HG02588 (cell line): ENCODE measurements around the gene GALNT10.

Experiments
- ATAC-seq: cut with Tn5 transposase; IDR thresholded peaks from one replicate; pipeline ENCODE4 v1.9.1; 2021; ENCODE audit warnings: mild to moderate bottlenecking, moderate library complexity; ENCODE audit not compliant: unreplicated experiment

GALNT10 gene

DNA sequence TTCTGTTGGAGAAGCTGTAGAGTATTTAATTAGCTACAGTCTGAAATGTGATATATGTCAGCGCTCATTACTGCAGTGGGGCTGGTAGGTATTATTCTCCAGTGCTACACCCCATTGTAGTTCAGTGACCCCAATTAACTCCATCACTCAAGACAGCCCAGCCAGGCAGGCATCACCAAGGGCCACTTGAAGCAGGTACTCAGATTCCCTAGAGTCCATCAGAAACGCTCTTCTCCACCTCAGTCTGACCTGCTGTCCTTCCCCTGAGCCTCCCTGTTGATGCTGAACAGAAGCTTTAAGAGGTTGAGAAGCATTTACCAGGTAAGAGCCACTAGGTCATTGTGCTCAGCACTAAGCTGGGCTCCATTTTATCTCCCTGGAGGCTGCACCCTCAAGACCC, 71.8 kb downstream of the GALNT10 start:
- no peak for ATAC-seq

DNA sequence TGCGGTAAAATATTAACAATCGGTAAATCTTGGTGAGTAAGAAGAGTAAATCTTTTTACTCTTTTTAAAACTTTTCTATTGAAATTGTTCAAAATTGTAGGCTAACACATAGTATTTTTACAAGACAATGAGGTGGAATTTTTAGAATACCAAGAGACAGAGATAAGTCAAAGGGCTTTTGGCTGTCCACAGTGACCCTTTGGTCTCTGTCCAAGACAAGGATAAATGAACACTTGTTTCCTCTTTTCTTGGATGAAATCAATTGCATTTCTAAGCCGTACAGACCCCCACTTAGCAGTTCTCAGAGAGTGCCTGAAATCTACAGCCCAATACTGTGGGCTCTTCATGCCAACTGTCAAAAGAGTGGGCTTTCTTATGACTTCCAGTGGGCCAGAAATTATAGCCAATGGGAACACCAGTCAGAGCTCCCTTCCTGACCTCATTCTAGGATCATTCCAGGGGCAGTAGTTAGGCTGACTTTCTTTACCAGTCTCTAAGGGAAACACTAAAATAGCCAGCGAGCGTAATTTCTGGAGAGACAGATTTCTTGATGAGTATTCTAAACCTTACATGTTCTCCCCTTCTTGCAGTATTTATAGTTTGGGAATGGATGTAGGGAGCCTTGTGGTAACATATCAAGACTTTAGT, 74.1 kb downstream of the GALNT10 start:
- ATAC-seq = no peak

DNA sequence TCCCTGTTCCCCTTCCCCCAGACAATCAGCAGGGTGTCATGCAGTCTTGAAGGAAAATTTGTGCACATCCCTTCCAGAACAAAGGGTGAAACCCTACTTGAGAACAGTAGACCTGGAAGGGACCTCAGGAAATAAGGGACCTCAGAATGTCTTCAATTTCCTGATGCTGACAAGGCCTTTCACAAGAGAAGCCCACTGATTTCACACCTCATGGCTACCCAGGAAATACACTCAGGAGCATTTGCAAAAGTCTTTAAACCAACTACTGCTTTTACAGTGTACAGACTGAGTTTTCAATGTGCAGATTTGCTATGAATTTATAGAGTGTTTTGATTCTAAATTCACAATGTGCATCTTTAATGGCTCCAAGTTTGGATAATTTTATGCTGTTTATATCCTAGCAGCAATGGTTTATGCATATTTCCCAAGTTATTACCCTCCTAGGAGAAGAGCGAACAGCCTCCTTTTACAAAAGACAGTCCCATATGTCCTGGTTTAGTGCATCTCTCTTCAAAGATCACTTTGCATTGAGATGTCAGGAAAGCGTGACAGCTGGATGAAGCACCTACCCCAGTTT, 74.8 kb downstream of the GALNT10 start:
- ATAC-seq = no peak

DNA sequence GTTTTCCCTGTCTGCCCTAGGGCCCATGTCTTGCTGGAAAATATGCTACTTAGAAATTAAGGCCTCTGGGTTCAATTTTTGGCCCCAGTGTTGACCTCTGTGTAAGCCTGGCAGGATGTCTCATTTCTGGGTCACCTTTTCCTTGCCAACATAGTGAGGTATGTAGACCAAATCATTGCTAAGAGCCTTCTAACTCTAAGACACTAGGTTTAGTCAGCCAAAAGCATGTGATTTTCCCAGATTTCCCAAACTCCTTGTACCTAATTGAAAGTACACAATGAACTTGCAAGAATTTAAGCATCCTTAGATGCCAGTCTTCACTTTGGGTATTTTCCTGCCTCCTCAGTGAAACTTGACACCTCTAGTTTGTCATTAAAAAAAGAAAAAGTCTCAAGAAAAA, 77.0 kb downstream of the GALNT10 start:
- no peak for ATAC-seq

DNA sequence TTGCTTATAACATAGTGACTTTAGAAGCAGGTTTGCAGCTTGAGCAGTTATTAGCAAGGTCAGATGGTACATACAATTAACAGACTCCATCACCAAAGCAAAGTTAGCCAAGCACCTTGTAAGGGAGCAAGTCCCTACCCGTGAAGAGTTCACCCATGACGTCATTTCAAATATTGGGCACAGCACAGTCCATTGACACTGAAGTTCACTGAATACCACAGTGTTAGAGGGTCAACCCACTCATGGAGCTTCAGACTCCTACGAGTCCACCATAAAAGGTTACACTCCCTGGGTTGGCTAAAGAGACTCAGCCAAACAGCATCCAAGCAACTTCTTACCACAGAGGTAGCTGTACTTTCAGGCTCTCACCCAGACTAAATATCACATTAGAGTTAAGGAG, 77.5 kb downstream of the GALNT10 start:
- ATAC-seq = no peak

DNA sequence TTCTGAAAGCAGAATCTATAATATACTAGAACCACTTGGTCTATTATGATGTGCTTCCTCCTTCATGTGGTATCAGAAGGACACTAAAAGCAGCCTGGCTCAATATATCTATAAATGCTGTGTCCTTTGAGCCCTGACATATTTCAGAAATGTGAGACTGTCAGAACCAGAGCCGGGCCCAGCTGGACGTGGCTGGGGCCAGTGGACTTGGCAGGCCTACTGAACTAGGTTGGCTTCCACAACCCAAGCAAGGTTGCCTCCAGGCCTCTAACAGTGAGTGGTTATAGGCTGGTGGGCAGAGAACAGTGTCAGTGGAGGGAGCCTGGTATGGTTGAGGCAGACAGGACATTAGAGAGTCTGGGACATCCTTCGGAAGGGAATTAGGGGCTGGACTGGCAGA, 78.9 kb downstream of the GALNT10 start:
- no peak for ATAC-seq

DNA sequence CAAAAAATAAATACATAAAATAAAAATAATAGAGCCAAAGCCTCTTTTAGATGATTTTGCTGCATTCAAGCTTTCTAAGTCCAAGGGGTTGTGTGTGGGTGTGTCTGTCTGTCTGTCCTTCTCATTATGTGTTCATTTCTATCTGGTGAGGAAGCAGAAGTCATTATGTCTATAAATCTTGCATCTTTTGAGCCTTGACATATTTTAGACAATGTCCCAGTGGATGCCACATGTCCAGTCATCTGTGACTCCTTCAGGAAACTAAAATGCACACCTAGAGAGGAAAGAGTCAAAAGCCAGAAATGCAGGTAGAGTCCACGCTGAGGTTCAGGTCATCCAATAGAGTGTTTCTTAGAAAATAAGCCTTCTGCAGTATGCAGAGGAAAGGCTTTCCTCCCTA, 80.9 kb downstream of the GALNT10 start:
- no peak for ATAC-seq

DNA sequence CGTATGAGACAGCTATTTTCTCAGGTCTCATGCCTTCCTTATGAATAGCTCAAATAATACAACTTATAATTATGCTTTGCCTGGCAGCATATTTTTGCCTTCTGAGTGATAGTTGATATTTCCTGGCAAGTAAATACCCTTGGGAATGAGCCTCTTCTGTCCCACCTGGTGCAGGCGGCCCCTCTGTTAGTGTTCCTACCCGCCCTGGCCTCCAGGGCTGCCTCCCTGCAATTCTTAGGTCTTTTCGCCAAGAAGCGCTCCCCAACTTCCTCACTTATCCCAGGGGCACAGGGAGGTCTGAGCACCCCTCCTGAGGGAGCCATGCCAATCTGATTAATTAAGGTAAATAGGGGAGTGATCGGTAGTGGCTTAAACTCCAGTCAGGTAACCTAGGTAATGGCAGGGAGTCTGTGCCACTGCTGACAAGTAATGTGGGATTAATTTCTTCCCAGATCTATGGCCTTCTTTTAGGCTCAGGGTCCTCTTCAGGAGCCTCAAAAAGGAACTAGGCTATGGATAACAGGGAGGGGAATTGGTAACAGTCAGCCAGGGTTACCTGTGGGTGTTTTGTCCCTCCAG, 81.5 kb downstream of the GALNT10 start:
- no peak for ATAC-seq

DNA sequence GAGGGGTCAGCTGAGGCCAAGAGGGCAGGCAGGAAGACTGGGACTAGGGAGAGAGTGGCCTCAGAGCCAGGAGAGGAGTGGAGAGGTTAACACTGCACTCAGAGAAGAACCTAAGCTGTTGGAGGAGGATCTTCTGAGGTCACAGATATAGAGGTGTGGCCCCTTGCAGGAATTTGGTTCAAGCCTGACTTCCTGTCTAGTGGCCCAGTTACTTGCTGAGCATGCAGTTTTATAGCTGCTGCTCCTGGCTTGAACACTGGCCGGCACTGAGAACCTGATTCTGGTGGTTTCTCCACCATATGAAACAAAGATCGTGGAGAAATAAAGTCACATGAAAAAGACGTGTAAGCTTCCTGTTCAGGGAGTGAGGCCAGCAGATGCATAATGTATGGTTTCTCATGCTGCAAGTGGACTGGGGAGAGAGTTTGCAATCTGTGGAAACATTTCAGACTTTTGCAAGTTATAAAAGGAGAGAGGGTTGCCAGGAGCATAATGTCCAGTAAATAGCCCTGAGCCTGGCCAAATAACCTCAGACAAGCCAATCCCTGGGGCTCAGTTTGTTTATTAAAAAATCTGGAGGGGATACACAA, 82.6 kb downstream of the GALNT10 start:
- ATAC-seq = no peak

DNA sequence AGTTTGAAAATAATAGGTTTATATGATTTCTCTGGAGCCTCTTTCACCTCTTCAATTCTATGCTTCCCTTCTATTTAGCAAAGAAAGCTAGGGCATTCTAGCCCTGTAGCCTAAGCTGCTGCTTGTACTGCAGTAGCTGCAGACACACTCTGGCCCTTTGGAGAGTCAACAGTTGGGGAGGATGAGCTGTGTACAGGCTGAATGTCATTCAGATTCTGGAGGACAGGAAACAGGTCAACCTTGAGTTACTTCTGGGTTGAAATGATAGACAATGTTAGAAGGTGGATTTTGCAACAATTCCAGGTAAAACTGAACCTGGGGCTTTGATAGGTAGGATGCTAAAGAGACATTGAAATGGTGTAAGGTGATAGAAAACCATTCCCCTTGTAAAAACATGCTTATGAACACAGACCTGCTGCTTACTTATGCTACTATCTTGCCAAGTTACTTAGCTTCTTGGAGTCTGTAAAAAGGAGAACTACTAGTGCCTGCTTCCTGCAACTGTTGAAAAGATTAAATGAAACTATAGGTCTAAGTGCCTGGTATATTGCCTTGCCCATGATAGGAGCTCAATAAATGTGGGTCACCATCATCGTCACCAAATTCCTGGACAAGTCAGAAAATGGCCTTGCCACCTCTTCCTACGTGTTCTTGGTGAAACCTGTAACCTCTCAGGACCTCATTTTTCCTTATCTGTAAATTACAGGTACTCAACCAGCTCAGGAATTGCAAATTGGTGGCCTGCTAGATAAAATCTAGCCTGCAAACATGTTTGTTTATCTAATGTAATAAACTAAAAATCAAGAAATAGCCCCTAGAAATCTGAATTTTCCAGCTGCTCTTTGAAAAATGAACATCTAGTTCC, 83.7 kb downstream of the GALNT10 start:
- ATAC-seq = no peak

DNA sequence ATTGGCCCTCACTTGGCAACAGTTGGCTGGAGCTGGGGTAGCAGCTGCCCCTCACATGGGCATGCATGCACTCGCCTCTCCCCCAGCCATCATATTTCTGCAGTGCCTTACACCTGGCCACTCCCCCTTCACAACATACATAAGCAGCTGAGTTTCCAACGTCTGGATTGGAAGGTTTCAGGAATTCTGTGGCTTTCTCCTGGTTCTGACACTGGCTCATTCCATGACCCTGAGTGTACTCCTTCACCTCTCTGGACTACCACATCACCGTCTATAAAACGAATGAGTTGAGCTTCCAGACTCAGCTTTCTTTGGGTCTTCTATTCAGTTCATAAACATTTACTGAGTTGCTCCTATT, 84.3 kb downstream of the GALNT10 start:
- no peak for ATAC-seq

DNA sequence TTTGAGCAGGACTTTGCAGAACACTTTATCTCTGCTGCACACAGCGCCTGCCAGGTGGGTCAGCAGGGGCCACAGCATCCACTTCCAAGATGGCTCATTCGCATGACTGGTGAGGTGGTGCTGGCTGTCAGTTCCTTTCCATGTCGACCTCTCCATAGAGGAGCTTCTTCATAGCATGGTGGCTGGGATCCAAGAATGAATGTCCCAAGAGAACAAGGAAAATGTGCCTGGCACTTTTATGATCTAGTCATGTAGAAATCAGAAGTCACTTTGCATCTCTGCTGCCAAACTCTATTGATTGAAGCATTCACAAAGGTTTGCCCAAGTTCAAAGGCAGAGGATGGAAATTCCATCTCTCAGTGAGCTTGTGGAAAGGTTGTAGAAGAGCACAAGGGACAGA, 85.0 kb downstream of the GALNT10 start:
- ATAC-seq = no peak

DNA sequence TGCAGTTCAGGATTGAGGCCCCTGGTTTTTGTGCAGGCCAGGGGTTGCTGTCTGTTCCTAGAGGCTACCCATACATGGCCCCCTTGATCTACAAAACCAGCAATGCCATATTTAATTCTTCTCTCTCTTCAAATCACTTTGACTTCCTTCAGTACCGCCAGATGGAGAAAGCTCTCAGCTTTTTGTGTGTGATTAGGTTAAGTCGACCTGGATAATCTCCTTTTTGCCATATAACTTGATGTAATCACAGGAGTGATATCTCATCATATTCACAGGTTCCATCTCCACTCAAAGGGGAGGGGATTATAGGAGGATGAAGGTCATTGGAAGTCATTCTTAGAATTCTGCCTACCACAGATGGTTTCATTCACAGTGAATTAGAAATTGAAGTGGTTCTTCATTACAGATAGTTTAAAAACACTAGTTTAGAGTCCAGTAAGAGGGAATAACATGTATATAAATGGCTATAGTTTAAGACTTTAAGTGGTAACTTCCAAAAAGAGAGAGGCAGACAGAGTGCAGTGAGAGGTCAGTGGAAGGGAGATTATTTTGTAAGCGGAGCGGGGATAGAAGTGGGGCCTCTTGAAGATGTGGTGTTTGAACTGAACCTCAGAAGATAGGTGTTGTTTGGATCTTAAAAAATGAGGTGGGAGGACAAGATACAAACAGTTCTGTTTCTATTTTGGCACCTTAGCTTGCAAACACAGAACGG, 85.9 kb downstream of the GALNT10 start:
- no peak for ATAC-seq

DNA sequence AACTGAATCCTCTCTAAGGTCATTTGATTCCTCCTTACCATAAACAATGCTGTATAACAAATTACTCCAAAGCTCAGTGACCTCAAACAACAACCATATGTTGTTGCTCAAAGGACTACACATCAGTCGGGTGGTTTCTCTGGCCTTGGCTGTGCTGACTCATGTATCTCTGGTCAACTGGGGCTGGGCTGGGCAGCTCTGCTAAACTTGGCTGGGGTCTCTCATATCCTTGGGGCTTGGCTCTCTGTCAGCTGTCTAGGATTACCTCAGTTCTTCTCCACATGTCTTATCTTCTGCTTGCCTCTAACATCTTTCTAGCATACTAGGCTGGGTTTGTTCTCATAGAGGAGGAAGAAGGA, 86.4 kb downstream of the GALNT10 start:
- no peak for ATAC-seq

DNA sequence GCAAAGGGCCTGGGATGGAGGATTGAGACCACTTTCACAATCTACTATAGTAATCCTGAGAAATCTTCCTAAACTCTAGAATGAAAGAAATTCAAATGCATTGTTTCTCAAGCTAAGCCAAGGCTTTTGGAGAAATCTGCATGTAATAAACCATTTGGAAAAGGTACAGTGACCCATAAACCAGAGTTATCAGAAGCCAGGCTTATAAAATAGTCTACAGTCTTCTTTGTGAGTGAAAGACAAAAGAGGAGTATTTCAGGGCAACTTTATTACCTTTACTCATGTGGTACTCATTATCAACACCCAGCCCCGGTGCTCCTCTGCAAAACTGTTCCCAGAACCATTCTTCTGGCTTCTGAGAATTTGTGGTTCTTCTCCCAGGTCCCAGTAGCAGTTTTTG, 87.0 kb downstream of the GALNT10 start:
- ATAC-seq = no peak

DNA sequence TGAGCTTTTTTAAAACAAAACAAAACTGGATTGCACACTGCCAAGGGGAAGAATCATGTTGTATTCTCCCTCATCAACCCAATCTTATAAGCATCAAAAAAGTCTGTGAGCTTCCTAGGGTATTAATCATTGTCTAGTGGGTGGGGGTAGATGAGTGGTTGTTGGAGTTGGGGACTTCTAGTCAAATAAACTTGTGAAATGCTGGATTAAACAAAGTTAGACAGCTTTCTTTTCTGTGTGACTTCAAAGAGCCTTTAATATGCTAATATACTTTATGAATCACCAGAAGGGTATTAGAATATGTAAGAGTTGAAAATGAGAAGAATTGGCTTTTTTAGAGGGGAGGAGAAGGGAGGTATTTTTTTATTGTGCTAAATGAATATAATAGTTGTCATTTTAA, 87.7 kb downstream of the GALNT10 start:
- no peak for ATAC-seq

DNA sequence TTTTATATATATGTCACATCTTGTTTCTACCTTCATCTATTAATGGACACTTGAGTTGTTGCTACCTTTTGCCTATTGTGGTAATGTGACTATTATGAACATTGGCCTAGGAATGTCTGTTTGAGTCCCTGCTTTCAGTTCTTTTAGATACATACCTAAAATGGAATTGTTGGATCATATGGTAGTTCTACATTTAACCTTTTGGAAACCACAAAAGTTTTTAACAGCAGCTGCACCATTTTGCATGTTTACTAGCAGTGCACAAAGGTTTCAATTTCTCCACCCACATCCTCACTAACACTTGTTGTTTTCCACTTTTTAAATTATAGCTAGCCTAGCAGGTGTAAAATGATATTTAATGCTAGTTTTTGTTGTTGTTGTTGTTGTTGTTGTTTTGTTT, 88.4 kb downstream of the GALNT10 start:
- peak; percentile 71 for ATAC-seq

DNA sequence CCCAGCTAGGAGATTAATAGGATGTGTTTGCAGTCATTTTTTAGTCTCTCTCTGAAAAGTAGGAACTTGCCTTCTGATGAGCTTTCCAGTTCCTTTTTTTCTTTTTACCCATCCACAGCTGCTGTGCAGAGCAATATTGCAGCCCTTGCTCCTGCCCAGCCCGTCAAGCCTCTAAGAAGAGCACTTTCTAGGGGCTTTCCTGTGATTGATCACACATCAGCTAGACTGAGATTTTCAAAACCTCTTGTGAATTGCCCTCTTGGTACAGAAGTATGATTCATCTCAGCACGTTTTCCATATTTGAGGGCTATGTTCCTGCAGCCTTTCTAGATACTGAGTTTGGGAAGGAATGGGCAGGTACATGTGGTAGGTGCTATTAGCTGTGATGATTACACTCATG, 93.9 kb downstream of the GALNT10 start:
- ATAC-seq = peak; percentile 95

DNA sequence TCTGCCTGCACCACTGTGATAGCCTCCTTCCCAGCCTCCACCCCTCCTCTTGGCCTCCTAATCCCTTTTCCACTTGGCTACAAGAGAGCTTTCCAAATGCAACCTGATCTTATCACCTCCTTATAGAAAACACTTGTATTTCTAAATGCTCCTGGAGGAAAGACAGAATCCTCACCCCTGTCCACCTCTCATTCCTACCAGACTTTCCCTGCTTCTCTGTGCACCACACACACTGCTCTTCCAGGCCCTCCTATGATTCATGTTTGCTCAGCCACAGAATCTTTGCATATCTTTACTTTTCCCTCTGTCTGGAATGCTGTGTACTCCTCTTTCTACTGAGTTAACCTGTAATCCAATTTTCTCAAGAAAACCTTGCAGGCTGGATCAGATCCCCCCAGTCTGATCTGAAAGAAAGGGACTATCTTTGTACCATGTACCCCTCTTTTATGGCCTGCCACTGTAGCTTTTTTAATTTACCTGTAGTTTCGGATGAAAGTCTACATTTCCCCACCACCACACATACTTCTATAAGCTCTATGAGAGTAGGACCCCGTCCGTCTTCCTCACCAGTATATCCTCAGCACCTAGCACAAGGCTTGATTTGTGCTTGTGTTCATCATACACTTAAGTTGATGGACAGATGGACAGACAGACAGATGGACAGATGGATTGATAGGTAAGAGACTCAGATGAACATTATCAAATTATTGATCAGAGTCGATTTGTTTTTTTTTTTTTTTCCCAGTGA, 95.3 kb downstream of the GALNT10 start:
- no peak for ATAC-seq

DNA sequence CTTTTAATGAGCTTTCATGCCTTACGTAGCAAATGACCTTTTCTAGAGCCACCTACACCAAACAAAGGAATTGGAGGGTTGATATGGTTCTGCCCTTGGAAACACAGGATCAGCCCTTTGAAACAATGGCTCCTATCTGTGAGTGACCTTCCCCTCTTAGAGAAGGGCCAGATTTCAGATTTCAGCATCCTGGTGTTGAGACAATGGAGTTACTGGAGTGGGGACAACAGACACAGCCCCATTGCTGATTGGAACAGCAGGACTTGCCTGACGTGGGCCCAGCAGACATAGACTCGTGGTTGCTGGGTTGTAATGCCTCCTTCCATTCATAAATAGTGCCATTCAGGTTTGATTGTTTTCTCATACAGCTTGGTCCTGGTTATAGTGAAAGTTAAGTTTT, 96.0 kb downstream of the GALNT10 start:
- no peak for ATAC-seq
